AG09309 (cell line): ENCODE data around the gene LY6G5C.

Source experiments
- DNase-seq: peaks from one replicate; pipeline ENCODE4 v3.0.0-alpha.2; 2010; ENCODE audit warnings: low read depth
- H3K4me3 ChIP-seq: 2 replicates; pipeline ENCODE4 v1.5.1; 2011; ENCODE audit warnings: mild to moderate bottlenecking, low read depth, low read length, moderate library complexity; ENCODE audit not compliant: control insufficient read depth
- CTCF ChIP-seq: IDR thresholded peaks from 2 replicates; pipeline ENCODE4 v1.5.1; 2011; ENCODE audit warnings: mild to moderate bottlenecking, low read depth, low read length, inconsistent platforms; ENCODE audit not compliant: insufficient read depth, control insufficient read depth; ENCODE audit errors: missing control alignments

Gene LY6G5C

GRCh38 chr6:31645325-31645724 lies 35.5 kb downstream of the LY6G5C start:
- DNase-seq = no peak
- no peak overlapping the region for H3K4me3 ChIP-seq
- no peak for TF ChIP-seq CTCF

- no peak for TF ChIP-seq CTCF
- no peak overlapping the region for H3K4me3 ChIP-seq
- DNase-seq = no peak
Observed at GRCh38 chr6:31643818-31644454, 36.9 kb downstream of the LY6G5C start.

- no peak overlapping the region for H3K4me3 ChIP-seq
- no peak for DNase-seq
- no peak for TF ChIP-seq CTCF
Observed at GRCh38 chr6:31642798-31643570, 37.9 kb downstream of the LY6G5C start.

GRCh38 chr6:31641370-31641769 lies 39.5 kb downstream of the LY6G5C start:
- no peak for DNase-seq
- TF ChIP-seq CTCF = no peak
- no peak overlapping the region for H3K4me3 ChIP-seq

GRCh38 chr6:31640612-31641011 lies 40.3 kb downstream of the LY6G5C start:
- DNase-seq = no peak
- TF ChIP-seq CTCF = no peak
- H3K4me3 ChIP-seq = no peak overlapping the region

GRCh38 chr6:31639449-31639861 lies 41.4 kb downstream of the LY6G5C start:
- H3K4me3 ChIP-seq = no peak overlapping the region
- DNase-seq = no peak
- TF ChIP-seq CTCF = no peak
